GM21381 (cell line): Measurements from ENCODE around the gene SYF2.
"Not testable (repeated sequence)": the region's sequence is repeated elsewhere in the genome, so short reads cannot be mapped to it uniquely, and the experiment has no call there.

Source experiments
- ATAC-seq: cut with Tn5 transposase; IDR thresholded peaks from one replicate; pipeline ENCODE4 v1.9.1; 2021; ENCODE audit warnings: mild to moderate bottlenecking, moderate library complexity; ENCODE audit not compliant: unreplicated experiment

SYF2 gene

GRCh38 chr1:25246600-25247023 is 14.3 kb upstream of the SYF2 start:
- ATAC-seq: peak; percentile 4

- no peak for ATAC-seq
Observed at GRCh38 chr1:25245809-25246599, 13.7 kb upstream of the SYF2 start.

GRCh38 chr1:25245393-25245792 is 13.1 kb upstream of the SYF2 start:
- no peak for ATAC-seq

- ATAC-seq: no peak
Observed at GRCh38 chr1:25243907-25244306, 11.6 kb upstream of the SYF2 start.

GRCh38 chr1:25239681-25240541 is 7.6 kb upstream of the SYF2 start:
- peak; percentile 68 for ATAC-seq

GRCh38 chr1:25238046-25238445 is 5.7 kb upstream of the SYF2 start:
- no peak for ATAC-seq

GRCh38 chr1:25236261-25236660 is 4.0 kb upstream of the SYF2 start:
- ATAC-seq: not testable (repeated sequence)

GRCh38 chr1:25235411-25235810 is 3.1 kb upstream of the SYF2 start:
- ATAC-seq: not testable (repeated sequence)

- ATAC-seq: peak; percentile 57
Observed at GRCh38 chr1:25232866-25233784, 823 bp upstream of the SYF2 start.

- no peak for ATAC-seq
Observed at GRCh38 chr1:25223471-25223870, 8.8 kb downstream of the SYF2 start.

GRCh38 chr1:25222606-25223005 is 9.7 kb downstream of the SYF2 start:
- ATAC-seq: no peak

- no peak for ATAC-seq
Observed at GRCh38 chr1:25220666-25221065, 11.6 kb downstream of the SYF2 start.

GRCh38 chr1:25219661-25220251 is 12.5 kb downstream of the SYF2 start:
- no peak for ATAC-seq

GRCh38 chr1:25217598-25218232 is 14.6 kb downstream of the SYF2 start:
- no peak for ATAC-seq

GRCh38 chr1:25217015-25217414 is 15.3 kb downstream of the SYF2 start:
- no peak for ATAC-seq

- ATAC-seq: no peak
Observed at GRCh38 chr1:25216123-25216522, 16.2 kb downstream of the SYF2 start.

GRCh38 chr1:25212725-25213124 is 19.6 kb downstream of the SYF2 start:
- no peak for ATAC-seq

- ATAC-seq: no peak
Observed at GRCh38 chr1:25210728-25211127, 21.6 kb downstream of the SYF2 start.

- no peak for ATAC-seq
Observed at GRCh38 chr1:25209516-25209915, 22.8 kb downstream of the SYF2 start.
